Measurements from ENCODE around the gene CACNA1S. TPM values are rescaled to one million over a fixed set of nuclear protein-coding genes. Genes with fewer than 3 reads are reported as not detected.

Gene CACNA1S
- total RNA-seq, 1 donor from 2014 or later: not detected

- Histone ChIP-seq H3K4me3 (no peak overlapping the region), H3K4me1 (no peaks in the 10 kb centered on the region), H3K27ac (no peak overlapping the region), H3K27me3 (no peaks in the 10 kb centered on the region), H3K36me3 (no peaks in the 10 kb centered on the region), H3K9me3 (no peaks in the 10 kb centered on the region)
- DNase-seq (ENCODE audit: low spot score in 2 of 2): no peak
- intact Hi-C loops (cut with DNase I): no loop called here
- TF ChIP-seq CTCF (IDR thresholded peaks at IDR 0.05): no peak
Measured at GRCh38 chr1:201008666-201009360, 103.4 kb downstream of the CACNA1S start.

GRCh38 chr1:201007481-201007880 lies 104.7 kb downstream of the CACNA1S start:
- no peaks in the 10 kb centered on the region for H3K9me3 ChIP-seq
- no peak overlapping the region for H3K4me3 ChIP-seq
- no peak for TF ChIP-seq CTCF (IDR thresholded peaks at IDR 0.05)
- no peaks in the 10 kb centered on the region for H3K4me1 ChIP-seq
- no peaks in the 10 kb centered on the region for H3K36me3 ChIP-seq
- no peaks in the 10 kb centered on the region for H3K27me3 ChIP-seq
- intact Hi-C loops (cut with DNase I): no loop called here
- no peak overlapping the region for H3K27ac ChIP-seq
- no peak for DNase-seq (ENCODE audit: low spot score in 2 of 2)

GRCh38 chr1:201006450-201006849 lies 105.8 kb downstream of the CACNA1S start:
- H3K27ac ChIP-seq: no peak overlapping the region
- H3K4me1 ChIP-seq: no peaks in the 10 kb centered on the region
- no peak overlapping the region for H3K4me3 ChIP-seq
- no peaks in the 10 kb centered on the region for H3K36me3 ChIP-seq
- H3K27me3 ChIP-seq: no peaks in the 10 kb centered on the region
- no peak for DNase-seq (ENCODE audit: low spot score in 2 of 2)
- intact Hi-C loops (cut with DNase I): no loop called here
- H3K9me3 ChIP-seq: no peaks in the 10 kb centered on the region
- TF ChIP-seq CTCF (IDR thresholded peaks at IDR 0.05): no peak

- H3K27me3 ChIP-seq: no peaks in the 10 kb centered on the region
- intact Hi-C loops (cut with DNase I): no loop called here
- no peak for TF ChIP-seq CTCF (IDR thresholded peaks at IDR 0.05)
- H3K27ac ChIP-seq: no peak overlapping the region
- no peaks in the 10 kb centered on the region for H3K9me3 ChIP-seq
- no peaks in the 10 kb centered on the region for H3K36me3 ChIP-seq
- H3K4me3 ChIP-seq: no peak overlapping the region
- H3K4me1 ChIP-seq: no peaks in the 10 kb centered on the region
- no peak for DNase-seq (ENCODE audit: low spot score in 2 of 2)
Measured at GRCh38 chr1:201004732-201005131, 107.5 kb downstream of the CACNA1S start.

- intact Hi-C loops (cut with DNase I): no loop called here
Measured at GRCh38 chr1:201004154-201004553, 108.1 kb downstream of the CACNA1S start.

More at GRCh38 chr1:201004154-201004553, 108.1 kb downstream of the CACNA1S start:
- Histone ChIP-seq H3K9me3 (no peaks in the 10 kb centered on the region), H3K27ac (no peak overlapping the region), H3K36me3 (no peaks in the 10 kb centered on the region), H3K27me3 (no peaks in the 10 kb centered on the region), H3K4me1 (no peaks in the 10 kb centered on the region), H3K4me3 (no peak overlapping the region)
- TF ChIP-seq CTCF (IDR thresholded peaks at IDR 0.05): no peak
- no peak for DNase-seq (ENCODE audit: low spot score in 2 of 2)

Measured in ascending aorta (tissue), 2 donors.